HG02610 (cell line): ENCODE results near the gene NTM.
"Not testable (repeated sequence)": the region's sequence is repeated elsewhere in the genome, so short reads cannot be mapped to it uniquely, and the experiment has no call there.

ENCODE experiments used
- ATAC-seq: cut with Tn5 transposase; IDR thresholded peaks from one replicate; pipeline ENCODE4 v1.9.1; 2021; ENCODE audit warnings: mild to moderate bottlenecking, moderate library complexity; ENCODE audit not compliant: unreplicated experiment

The NTM gene

DNA sequence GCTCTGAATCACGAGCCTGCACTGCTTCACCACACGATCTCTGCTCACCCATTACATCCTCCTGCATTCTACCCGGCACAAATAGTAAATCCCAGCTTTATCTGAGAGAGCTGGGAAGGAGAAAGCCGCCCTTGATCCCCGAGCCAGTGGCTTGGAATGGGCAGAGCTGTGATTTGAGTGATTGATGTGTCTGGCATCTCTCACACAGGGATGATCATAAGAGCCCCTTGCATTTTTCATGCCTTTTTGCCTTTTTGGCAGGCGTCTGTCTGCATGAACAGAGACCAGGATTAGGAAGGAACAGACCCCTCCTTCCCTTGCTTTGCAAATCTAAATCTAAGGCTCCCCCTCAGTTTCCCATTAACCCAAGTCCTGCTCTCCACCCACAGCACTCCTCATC lies 945.3 kb downstream of the NTM start:
- no peak for ATAC-seq

DNA sequence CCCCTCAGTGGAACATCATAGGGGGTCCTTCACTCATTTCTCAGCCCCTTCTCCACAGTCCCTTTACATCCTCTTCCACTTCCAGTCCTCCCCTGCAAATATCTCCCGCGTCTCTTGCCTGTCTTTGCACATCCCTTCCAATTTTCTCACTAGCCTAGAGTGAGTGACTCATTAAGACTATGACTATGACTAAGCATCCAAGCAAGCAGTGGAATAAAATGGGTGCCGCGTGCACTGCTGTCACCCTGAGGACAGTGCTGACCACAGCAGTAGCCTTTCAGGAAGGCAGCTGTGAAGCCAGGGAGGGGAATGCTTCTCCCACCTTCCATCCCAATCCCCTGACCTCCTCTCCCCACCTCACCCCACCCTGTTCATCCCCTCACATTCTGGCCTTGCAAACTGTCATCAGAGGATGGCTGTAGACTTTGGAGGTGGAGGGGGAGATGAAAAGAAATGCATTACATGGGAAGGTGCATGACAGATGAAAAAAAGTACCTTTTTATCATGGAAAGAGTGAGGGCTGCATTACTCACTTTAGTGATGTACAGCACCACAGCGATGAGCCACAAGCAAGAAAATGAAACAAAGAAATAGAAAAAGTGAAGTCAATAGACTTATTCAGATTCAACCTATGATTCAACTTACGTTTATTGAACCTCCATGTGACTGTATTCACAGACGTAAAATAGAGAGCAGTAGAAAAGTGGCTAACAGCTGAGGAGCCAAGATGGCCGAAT lies 948.2 kb downstream of the NTM start:
- no peak for ATAC-seq

DNA sequence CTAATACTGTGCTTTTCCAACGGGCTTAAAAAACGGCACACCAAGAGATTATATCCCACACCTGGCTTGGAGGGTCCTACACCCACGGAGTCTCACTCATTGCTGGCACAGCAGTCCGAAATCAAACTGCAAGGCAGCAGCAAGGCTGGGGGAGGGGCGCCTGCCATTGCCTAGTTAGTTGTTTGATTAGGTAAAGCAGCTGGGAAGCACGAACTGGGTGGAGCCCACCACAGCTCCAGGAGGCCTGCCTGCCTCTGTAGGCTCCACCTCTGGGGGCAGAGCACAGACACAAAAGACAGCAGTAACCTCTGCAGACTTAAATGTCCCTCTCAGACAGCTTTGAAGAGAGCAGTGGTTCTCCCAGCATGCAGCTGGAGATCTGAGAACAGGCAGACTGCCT lies 949.0 kb downstream of the NTM start:
- not testable (repeated sequence) for ATAC-seq

DNA sequence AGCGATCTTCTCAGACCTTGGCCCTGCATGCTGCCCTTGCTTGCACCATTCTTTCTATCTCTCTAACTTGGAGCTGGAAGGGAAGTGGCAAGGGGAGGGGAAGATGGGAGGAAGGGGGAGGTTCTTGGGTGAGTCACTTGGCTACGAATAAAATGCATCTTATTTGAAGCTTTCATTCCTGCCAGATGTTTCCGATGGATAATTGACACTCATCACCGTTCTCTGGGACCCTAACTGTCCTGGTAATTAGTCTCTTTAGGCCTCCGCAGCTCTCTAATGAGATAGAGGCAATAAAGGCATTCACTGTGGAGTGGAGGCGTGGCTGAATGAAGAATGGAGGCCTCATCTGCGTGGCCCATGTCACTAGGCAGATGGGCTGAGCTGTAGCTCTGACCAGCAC lies 960.1 kb downstream of the NTM start:
- no peak for ATAC-seq

DNA sequence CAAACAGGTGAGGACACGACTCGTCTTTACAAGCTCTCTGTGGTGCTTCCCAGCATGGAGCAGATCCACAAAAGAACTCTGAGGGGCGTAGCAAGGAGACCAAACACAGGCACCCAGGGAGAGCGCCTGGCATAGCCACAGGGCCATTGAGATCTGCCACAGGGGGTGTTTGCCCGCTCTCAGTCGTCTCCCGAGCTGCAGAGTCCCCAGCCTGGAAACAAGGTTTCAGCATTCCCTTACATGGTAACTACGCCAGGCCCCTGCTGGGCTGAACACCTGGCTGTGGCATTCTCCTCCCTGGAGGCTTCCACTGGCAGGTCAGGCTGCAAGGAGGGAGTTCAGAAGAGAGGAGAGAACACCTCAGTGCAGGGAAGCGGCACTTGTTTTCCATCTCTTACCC lies 962.1 kb downstream of the NTM start:
- ATAC-seq = no peak

DNA sequence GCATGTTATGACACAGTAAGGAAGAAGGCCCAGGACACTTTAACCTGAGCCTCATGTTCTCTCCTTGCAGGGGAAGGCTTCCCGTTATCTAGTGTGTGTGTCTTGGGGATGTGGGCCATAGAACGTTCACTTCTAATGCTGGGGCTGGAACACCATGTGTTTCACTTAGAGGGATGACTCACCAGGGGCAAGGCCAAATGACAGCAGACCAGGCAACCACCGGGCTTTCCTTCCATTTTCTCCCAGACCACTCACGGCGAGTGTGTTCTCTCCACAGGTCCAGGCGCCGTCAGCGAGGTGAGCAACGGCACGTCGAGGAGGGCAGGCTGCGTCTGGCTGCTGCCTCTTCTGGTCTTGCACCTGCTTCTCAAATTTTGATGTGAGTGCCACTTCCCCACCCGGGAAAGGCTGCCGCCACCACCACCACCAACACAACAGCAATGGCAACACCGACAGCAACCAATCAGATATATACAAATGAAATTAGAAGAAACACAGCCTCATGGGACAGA lies 964.4 kb downstream of the NTM start:
- ATAC-seq = no peak

DNA sequence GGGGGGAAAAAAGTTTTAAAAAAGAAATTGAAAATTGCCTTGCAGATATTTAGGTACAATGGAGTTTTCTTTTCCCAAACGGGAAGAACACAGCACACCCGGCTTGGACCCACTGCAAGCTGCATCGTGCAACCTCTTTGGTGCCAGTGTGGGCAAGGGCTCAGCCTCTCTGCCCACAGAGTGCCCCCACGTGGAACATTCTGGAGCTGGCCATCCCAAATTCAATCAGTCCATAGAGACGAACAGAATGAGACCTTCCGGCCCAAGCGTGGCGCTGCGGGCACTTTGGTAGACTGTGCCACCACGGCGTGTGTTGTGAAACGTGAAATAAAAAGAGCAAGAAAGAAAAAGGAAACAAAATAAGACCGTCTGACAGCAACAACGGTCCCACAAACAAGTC lies 964.9 kb downstream of the NTM start:
- no peak for ATAC-seq

DNA sequence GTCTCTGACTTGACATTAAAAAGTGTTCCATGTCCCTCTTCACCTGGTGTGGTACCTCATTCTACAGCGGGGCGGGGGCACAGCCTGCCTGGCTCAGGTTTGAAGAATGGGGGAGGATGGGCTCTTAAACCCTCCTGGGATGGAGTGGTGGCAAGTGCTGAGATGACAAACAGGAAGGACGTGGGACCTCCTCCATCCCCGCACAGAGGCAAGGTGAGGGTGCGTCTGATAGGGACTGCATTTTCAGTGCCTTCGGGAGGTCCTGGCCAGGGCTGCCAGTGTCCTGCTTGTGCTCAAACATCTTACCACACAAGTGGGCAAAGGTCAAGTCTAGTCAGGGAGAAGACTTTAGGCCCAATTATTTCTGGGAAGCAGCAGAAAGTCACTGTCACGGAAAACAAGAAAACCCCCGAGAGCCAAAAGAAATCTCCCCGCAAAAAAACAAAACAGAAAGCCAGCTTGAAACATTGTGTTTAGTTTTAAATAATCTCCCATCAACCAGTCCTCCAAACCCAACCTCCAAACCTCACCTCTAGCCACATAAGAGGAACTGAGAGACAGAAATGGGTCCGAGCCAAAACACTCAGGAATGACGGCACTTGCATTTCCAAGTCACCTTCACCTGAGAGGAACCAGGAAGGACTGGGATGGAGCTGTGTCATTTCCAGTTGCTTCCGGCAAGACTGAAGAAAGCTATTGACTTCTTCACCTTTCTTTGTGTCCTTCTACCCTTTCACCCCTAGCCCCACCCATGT lies 966.5 kb downstream of the NTM start:
- ATAC-seq = no peak

DNA sequence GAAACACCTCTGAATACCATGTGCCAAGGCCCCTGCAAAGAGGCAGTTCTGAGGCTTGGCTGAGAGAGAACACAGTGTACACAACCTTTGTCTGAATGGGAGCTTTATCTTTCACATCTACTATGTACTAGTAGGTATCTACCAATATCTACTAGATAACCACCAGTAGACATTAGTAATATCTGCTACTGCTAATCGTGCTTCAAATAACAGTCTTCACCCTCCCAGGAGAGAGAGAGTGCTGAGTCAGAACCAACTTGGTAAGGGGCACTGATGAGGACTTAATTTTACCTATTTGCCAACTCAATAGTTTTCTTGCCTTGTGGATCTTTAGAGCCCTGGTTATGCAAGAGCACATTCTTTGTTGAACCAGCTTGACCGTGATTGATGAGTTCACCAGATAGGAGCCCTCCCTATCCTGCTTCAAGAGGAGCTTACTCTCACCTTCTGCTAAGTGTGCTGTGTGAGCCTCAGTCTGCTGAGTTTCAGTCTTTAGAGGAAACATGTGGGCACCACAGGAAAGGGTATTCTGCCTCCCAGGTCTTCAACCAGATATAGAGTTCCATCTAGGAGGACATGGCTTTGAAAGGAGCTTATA lies 967.5 kb downstream of the NTM start:
- no peak for ATAC-seq

DNA sequence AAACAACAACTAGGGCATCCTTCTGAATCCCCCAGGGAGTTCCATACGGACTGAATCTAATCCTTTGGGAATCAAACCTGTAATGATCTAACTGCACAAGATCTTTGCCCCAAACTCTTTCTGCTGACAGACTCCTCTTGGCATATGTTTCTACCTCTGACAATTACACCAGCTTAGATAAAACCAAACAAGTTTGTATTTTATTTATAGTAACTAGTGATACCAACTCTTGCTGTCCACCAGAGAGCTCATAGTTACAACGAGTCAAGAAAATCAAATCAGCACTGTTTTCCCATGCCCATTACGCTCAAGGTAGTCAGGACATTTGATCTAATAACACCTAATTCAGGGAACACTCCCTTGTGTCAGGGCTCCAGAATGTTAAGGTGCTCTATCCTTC lies 972.0 kb downstream of the NTM start:
- no peak for ATAC-seq

DNA sequence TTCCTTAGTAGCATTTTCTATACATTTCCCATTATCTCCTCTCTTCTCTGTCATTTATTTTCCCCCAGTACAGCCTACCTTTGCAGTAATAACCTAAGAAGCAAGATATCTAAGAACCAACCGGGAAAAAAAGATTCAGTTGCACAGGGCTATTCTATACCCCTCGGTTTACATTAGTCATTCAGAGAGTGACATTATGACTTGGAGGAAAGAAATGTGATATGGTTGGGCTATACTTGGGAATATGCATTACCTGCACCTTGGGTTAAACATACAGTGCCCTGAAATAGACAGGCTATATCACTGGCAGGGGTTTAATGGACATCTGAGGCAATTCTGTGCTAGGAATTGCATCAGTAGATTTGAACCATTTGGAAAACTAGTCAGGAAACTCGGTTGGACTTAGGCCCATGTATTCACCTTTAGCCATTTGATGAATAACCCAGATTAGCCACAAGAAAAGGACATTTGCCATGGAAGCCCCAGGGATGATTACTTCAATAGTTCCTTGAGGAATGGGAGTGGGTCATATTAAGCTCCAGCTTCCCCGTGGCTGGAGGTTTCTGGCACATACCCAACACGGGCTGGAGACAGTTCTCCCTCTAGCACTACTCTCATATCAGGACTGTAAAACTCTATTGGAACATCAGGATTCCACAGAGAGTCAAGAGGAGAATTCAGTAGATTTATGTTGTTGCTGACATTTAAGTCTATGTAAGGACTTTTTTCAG lies 973.2 kb downstream of the NTM start:
- ATAC-seq = peak; percentile 68

DNA sequence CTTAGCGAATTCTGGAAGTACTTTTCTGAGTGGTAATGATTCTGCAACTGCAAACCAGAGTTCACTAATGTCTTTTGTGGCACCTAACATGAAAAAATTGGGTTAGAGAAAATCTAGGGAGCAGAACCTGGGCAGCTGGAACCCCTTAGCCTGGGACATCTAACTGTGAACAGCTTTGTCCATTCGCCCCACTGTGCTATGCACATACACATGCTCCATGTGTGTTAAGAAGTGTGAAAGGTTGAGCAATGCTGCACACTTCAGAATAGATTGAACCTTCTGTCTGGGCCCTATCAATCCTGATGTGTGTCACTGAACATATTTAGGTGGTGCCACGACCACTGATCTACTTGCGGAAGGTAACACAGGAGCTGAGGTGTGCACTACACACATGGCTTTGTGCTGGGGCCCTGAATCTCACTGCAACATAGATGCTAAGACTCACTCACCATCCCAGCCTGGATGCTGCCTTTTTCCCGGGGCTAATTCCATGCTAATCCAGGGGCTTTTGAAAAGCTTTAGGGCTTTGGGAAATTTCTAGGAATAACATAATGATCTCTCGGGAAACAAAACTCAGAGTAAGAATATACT lies 976.2 kb downstream of the NTM start:
- ATAC-seq = no peak

DNA sequence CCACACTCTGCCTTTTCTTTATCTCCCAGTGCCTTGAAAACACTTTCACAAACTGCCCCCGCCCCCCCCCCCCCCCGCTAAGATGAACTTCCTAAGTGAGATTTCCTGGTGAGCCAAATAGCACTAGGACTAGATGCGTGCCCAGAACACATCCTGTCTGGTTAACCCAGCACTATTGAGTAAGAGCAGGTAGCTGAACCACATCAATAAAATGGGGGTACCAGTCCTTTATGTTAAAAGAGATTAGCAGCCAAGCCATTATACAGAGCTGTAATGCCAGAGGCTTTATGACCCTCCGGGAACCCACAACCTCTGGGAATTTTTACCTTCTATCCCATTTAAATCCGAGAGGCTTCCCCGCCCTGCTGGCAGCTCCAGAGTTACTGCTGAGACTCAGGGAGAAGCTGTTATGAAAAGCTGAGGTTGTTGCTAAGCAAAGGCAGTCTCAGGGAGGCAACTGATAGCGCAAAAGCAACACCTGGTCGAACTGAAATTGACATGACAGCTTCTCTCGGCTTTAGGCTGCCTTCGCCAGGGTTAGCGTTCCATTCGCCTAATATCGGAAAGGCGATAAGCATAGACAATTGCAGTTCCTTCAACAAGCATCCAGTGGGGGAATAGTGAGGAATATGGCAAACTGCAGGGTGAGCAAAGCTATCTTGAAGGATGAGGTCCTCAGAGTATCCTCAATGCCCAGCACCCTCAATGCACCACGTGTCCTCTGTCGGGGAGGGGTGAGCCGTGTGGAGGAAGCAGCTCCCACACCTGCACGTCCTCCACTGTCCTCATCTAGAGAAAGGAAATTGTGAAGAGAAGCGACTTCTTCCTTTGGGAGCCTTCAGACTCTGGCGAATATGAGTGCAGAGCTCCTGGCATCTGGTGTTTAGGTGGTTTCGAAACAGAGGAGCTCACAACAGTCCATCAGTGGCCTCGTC lies 977.0 kb downstream of the NTM start:
- ATAC-seq = no peak

DNA sequence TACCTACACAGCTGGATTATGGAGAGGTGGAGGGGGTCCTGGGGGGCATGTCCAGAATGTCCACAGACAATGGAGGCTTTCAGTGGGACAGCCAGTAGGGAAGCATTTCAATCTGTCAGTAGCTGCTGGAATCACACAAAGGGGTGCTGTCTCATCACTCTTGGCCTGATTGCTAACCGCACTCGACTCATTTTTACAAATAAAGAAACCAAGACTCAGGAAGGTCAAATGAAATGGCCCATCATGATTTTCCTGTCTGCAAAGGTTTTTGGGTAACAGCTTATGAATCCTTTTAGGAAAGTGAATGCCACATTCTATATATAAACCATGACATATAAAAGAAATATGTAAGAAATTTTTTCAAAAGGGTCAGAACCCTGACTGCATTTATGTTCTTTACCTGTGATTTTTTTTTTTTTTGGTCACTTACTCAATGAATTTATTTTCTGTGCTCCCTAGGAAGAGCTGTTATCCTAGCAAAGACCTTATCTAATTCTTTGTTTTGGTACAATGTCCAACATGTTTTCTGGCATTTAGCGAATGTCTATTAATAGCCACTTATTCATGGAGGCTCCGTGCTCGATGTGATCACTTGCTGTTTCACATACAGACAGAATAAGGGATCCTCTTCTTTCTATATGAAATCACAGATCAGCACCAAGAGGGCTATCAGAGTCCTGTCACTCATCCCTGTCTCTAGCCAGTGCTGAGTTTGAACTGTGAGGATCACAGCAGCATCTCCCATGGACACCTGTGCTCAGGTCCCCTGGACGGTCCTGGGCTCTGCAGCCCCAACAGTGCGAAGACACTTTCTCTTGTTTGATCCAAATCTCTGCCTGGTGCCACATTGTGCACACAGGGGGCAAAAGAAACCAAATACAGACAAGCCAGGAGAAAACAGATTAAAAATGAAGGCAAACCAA lies 979.7 kb downstream of the NTM start:
- no peak for ATAC-seq

DNA sequence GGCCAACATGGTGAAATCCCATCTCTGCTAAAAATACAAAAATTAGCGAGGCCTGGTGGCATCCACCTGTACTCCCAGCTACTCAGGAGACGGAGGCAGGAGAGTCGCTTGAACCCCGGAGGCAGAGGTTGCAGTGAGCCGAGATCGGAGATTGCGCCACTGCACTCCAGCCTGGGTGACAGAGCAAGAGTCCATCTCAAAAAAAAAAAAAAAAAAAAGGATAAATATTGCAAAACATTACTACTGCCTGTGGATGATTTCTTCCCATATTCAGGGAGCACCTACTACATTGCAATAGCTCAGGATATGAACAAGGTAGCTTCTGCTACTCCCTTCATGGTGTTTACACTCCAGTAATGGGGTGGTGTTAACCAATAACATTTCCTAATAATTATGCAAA lies 980.6 kb downstream of the NTM start:
- ATAC-seq = no peak

DNA sequence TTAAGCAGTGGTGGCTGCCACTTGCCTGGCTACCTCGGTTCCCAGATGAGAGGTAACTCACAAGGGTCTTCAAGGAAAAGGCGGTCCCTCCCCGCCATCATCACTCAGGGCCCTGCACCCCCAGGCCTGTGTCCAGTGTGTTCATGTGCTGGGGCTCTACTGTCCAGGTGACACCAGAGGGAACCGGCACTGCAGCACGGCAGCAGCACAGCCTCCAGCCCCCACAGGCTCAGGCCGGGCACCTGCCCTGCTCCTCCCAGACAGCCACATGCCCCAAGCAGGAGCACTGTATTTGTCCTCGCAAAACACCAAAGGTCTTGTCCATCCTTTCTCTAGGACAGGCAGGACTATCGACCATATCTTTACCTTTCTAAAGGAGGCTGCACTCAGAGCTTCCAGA lies 982.1 kb downstream of the NTM start:
- no peak for ATAC-seq

DNA sequence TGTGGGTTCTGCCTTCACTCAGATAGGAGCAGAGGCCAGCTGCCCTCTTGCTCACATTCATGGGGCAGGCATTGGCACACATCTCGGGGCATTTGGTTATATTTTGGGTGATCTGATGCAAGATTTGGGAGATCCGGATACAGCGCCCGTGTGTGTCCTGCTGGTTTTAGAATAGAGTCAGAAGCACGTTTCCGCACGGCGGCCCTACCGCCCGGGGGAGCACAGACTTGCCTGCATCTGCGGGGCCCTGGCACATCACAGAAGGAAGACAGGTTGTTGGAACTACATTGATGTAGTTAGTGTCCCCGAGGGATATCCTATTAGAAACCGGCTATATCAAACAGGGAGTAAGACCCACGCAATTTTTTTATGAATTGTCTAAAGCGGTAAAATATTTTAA lies 982.8 kb downstream of the NTM start:
- no peak for ATAC-seq

DNA sequence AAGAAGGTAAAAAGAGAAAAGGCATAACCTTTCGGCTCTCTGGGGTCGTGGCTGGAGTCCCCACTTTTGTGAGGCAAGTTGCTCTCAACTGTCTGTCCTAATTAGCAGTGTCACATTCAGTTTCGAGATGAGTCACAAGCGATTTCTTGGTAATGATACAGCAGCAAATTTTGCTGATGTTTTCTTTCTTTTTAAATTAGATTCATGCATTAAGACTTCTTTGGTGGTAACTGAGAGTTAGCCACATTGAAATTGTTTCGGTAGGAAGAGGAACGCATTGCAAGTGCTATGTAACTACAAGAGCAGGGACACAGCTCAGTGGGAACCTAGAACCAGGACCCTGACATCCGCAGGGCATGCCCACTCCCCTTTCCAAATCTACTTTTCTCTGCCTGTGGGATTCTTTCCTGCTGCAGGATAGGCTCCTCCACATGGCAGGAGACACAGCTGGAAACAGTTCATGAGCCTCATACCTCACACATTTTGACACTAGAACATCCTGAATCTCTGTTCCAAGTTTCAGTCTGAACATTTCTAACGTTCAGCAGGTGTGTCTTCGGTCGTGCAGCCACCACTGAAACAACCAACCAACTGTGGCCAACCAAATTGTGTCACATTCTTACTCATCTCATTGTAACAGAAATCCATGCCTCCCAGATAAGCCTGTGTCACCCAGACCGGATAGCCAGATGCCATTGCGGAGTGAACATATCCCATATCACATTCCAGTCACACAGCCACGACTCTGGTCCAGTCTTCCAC lies 987.6 kb downstream of the NTM start:
- peak; percentile 85 for ATAC-seq
